Spleen (tissue), 7 donors: ENCODE measurements around the gene ADAMTSL3.
"Not testable (repeated sequence)": the region's sequence is repeated elsewhere in the genome, so short reads cannot be mapped to it uniquely, and the experiment has no call there.

Experiments
- POLR2A ChIP-seq, 3 donors: fragments of 450-650 bp; IDR thresholded peaks; one replicate each; pipeline ENCODE4 v1.5.1; 2017; ENCODE audit warnings: antibody characterized with exemption in 3 of 3, mild to moderate bottlenecking in 1 of 3
- TF ChIP-seq, protein P1 (sequence below), 11 experiments: fragments of 200-600 bp in 7 of 11; fragments of 450-650 bp in 4 of 11; sonication (generic) in 4 of 11; IDR thresholded peaks in 8 of 11; conservative IDR thresholded peaks in 3 of 11; 1 replicate in 7 of 11; 2 replicates in 4 of 11; pipeline versions ENCODE4 v1.4.0 to v1.8.0; 2016 to 2021; ENCODE audit warnings: antibody characterized with exemption in 11 of 11, inconsistent platforms in 4 of 11, mild to moderate bottlenecking in 1 of 11
- donor health status: DM: no; HTN: no; CAD: no; lungs with moderate emphysema.
- donor health status: DM: no; HTN: no; CAD: no.
- donor health status: DM: no; HTN: no; CAD: no.

DNA sequence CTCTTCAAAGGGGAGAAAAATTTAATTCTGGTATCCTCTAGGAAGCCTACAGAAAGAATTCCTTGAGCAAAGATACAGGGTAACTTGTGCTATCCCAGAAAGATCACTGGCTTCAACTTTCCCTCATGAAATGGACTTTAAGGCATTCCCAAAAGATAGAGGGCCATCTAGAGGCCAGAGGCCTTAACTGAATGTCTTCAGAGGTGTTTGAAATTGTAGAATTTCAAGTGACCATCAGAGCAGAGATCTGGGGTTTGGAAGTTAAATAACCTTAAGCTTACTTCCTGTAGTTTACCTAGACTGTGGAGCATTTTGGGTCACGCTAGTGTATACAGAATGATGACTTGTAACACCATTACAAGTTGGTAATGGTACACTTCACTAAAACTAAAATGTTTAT lies 400.6 kb downstream of the ADAMTSL3 start:
- TF ChIP-seq POLR2A (IDR thresholded peaks at IDR 0.05), result not testable (repeated sequence)
- TF ChIP-seq, protein P1, sequence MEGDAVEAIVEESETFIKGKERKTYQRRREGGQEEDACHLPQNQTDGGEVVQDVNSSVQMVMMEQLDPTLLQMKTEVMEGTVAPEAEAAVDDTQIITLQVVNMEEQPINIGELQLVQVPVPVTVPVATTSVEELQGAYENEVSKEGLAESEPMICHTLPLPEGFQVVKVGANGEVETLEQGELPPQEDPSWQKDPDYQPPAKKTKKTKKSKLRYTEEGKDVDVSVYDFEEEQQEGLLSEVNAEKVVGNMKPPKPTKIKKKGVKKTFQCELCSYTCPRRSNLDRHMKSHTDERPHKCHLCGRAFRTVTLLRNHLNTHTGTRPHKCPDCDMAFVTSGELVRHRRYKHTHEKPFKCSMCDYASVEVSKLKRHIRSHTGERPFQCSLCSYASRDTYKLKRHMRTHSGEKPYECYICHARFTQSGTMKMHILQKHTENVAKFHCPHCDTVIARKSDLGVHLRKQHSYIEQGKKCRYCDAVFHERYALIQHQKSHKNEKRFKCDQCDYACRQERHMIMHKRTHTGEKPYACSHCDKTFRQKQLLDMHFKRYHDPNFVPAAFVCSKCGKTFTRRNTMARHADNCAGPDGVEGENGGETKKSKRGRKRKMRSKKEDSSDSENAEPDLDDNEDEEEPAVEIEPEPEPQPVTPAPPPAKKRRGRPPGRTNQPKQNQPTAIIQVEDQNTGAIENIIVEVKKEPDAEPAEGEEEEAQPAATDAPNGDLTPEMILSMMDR (IDR thresholded peaks at IDR 0.05 in 8 of 11, conservative IDR thresholded peaks at IDR 0.05 in 3 of 11), result not testable (repeated sequence)
